Measurements from ENCODE around the gene EIF4G3. TPM values are rescaled to one million over a fixed set of nuclear protein-coding genes. Genes with fewer than 3 reads are reported as not detected.

The EIF4G3 gene
- total RNA-seq, 2 donors from 2014 or later, result 20.8 to 48.8 TPM

GRCh38 chr1:21048462-21048861, 128.2 kb downstream of the EIF4G3 start:
- Histone ChIP-seq H3K4me1 (no peaks in the 10 kb centered on the region), H3K27me3 (no peaks in the 10 kb centered on the region), H3K9me3 (no peaks in the 10 kb centered on the region), H3K36me3 (replicated peaks in 1 of 2; ENCODE audit: insufficient read depth in 1 of 2, low read depth in 2 of 2) (no peaks in the 10 kb centered on the region), H3K4me3 (no peak overlapping the region), H3K27ac (no peak overlapping the region)
- intact Hi-C loops (cut with DNase I), result no loop called here
- TF ChIP-seq CTCF (IDR thresholded peaks at IDR 0.05) (no peak), POLR2A (IDR thresholded peaks at IDR 0.05) (no peak)
- WGBS, 2 donors, result 89 to 98% methylated on average over 4 of the region's 4 CpGs
- no peak for DNase-seq
- no peak for ATAC-seq

GRCh38 chr1:21046132-21046531, 130.6 kb downstream of the EIF4G3 start:
- WGBS, 2 donors, result 84 to 91% methylated on average over 3 of the region's 3 CpGs
- no peak for DNase-seq
- Histone ChIP-seq H3K4me1 (no peaks in the 10 kb centered on the region), H3K27ac (no peak overlapping the region), H3K36me3 (replicated peaks in 1 of 2; ENCODE audit: insufficient read depth in 1 of 2, low read depth in 2 of 2) (no peaks in the 10 kb centered on the region), H3K4me3 (no peak overlapping the region), H3K27me3 (no peaks in the 10 kb centered on the region), H3K9me3 (no peaks in the 10 kb centered on the region)
- TF ChIP-seq CTCF (IDR thresholded peaks at IDR 0.05), result no peak
- no peak for TF ChIP-seq POLR2A (IDR thresholded peaks at IDR 0.05)
- ATAC-seq, result no peak
- intact Hi-C loops (cut with DNase I), result no loop called here

GRCh38 chr1:21045351-21045750, 131.3 kb downstream of the EIF4G3 start:
- Histone ChIP-seq H3K4me3 (no peak overlapping the region), H3K27ac (no peak overlapping the region), H3K9me3 (no peaks in the 10 kb centered on the region), H3K4me1 (no peaks in the 10 kb centered on the region), H3K27me3 (no peaks in the 10 kb centered on the region), H3K36me3 (replicated peaks in 1 of 2; ENCODE audit: insufficient read depth in 1 of 2, low read depth in 2 of 2) (no peaks in the 10 kb centered on the region)
- ATAC-seq, result no peak
- intact Hi-C loops (cut with DNase I), result no loop called here
- WGBS, 2 donors, result 69 to 72% methylated on average over 2 of the region's 2 CpGs
- TF ChIP-seq CTCF (IDR thresholded peaks at IDR 0.05) (no peak), POLR2A (IDR thresholded peaks at IDR 0.05) (no peak)
- DNase-seq, result no peak

GRCh38 chr1:21042929-21043605, 133.6 kb downstream of the EIF4G3 start:
- no peaks in the 10 kb centered on the region for H3K27me3 ChIP-seq
- 43 to 54% methylated on average over 2 of the region's 2 CpGs for WGBS, 2 donors
- TF ChIP-seq CTCF (IDR thresholded peaks at IDR 0.05) (no peak), POLR2A (IDR thresholded peaks at IDR 0.05) (no peak)

GRCh38 chr1:21041541-21041940, 135.2 kb downstream of the EIF4G3 start:
- Histone ChIP-seq H3K4me1 (no peaks in the 10 kb centered on the region), H3K9me3 (no peaks in the 10 kb centered on the region), H3K4me3 (no peak overlapping the region), H3K27ac (no peak overlapping the region), H3K27me3 (no peaks in the 10 kb centered on the region), H3K36me3 (replicated peaks in 1 of 2; ENCODE audit: insufficient read depth in 1 of 2, low read depth in 2 of 2) (no peaks in the 10 kb centered on the region)
- DNase-seq (no peak), ATAC-seq (no peak)
- WGBS, 2 donors, result 91 to 96% methylated on average over 2 of the region's 2 CpGs
- intact Hi-C loops (cut with DNase I), result no loop called here
- TF ChIP-seq POLR2A (IDR thresholded peaks at IDR 0.05), result no peak
- no peak for TF ChIP-seq CTCF (IDR thresholded peaks at IDR 0.05)

More at GRCh38 chr1:21042929-21043605, 133.6 kb downstream of the EIF4G3 start:
- H3K9me3 ChIP-seq, result no peaks in the 10 kb centered on the region
- DNase-seq, result no peak
- no peak overlapping the region for H3K27ac ChIP-seq
- H3K4me1 ChIP-seq, result no peaks in the 10 kb centered on the region
- no peak overlapping the region for H3K4me3 ChIP-seq
- intact Hi-C loops (cut with DNase I), result no loop called here
- ATAC-seq, result no peak
- no peaks in the 10 kb centered on the region for H3K36me3 ChIP-seq (replicated peaks in 1 of 2; ENCODE audit: insufficient read depth in 1 of 2, low read depth in 2 of 2)
